Skeletal muscle tissue (tissue), 4 donors: ENCODE data around the gene SHQ1. TPM values are rescaled to one million over a fixed set of nuclear protein-coding genes. Genes with fewer than 3 reads are reported as not detected.

Source experiments
- H3K27ac ChIP-seq: one replicate; pipeline ENCODE4 v1.7.0; 2013; ENCODE audit warnings: mild to moderate bottlenecking, low read depth, low read length, inconsistent platforms
- H3K27me3 ChIP-seq, 3 donors: one replicate each; pipeline ENCODE4 v1.7.0; 2013; ENCODE audit warnings: low read length in 3 of 3; ENCODE audit not compliant: control insufficient read depth in 3 of 3, insufficient read depth in 3 of 3
- H3K36me3 ChIP-seq, 3 donors: one replicate each; pipeline ENCODE4 v1.7.0; 2013; ENCODE audit warnings: low read length in 3 of 3; ENCODE audit not compliant: control insufficient read depth in 3 of 3, insufficient read depth in 3 of 3
- H3K4me1 ChIP-seq, 3 donors: one replicate each; pipeline ENCODE4 v1.7.0; 2013; ENCODE audit warnings: low read length in 3 of 3, mild to moderate bottlenecking in 3 of 3; ENCODE audit not compliant: control insufficient read depth in 3 of 3, insufficient read depth in 3 of 3
- H3K4me3 ChIP-seq, 3 donors: one replicate each; pipeline ENCODE4 v1.7.0; 2013; ENCODE audit warnings: low read length in 3 of 3
- H3K9ac ChIP-seq, 3 donors: one replicate each; pipeline ENCODE4 v1.7.0; 2013; ENCODE audit warnings: low read length in 3 of 3, mild to moderate bottlenecking in 3 of 3, moderate library complexity in 2 of 3, low read depth in 1 of 3
- H3K9me3 ChIP-seq, 3 donors: one replicate each; pipeline ENCODE4 v1.7.0; 2013; ENCODE audit warnings: low read length in 3 of 3; ENCODE audit not compliant: control insufficient read depth in 3 of 3
- total RNA-seq: library from RNA; depleted of rRNA; stranded (reverse); fragments of >200 nt; gene quantifications from one replicate; pipeline ENCODE4 v1.2.3, GENCODE V29; 2014
- donor health status: Osteomylitis.

The SHQ1 gene
- 21.4 TPM for total RNA-seq

DNA sequence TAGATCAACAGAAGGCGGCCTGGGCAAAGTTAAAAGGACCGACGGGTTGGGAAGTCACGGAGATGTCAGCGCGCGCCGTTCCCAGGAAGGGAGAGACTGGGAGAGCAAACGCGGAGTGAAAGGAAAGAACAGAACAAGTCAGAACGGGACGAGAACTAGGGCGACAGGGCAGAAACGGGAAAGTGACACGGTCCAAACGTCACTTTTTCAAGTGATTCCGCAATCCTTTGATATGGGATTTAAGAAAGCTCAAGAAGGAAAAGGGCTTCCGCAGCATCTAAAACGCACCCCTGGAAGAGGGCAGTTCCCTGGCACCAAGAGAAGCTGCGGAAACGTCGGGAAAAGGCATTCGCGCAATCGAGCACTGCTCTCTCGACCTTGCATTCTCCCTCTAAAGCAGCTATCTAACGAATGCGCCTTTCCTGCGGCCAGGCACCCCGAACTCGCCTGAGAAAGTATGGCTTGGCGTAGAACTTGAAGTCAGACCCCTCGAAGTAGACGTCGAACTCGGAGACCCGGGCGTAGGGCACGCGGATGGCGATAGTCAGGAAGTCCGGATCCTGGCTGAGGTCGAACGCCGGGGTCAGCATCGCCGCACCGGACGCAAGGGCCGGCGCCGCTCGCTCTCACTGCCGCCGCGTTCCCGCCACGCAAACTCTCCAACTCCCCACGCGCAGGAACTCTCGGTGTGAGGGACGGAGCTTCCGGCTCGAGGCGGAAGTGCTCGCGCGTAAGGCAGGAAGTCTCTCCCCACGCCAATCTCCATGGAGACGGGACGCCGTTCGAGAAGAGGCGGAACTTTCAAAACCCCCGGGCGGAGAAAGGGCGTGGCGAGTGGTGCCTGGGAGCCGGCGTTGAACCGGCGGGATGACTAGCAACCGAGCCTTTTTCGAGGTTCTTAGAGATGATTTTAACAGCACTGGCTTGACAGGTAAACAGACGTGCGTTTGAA lies at the start of gene SHQ1:
SHQ1 (minus strand) TSS at position 695 of the 952 bp plus-strand sequence; CDS start at position 590, 105 bp downstream.
- Histone ChIP-seq H3K9me3 (no peaks in the 10 kb centered on the region), H3K27ac (peak within 1 kb of the TSS; percentile 67), H3K27me3 (no peaks in the 10 kb centered on the region), H3K4me1 (peaks cover 16 to 21% (median 21%) of the 10 kb centered on the region in 3 donors), H3K9ac (peak within 1 kb of the TSS; percentile 63 to 88 (median 77)), H3K36me3 (no peaks in the 10 kb centered on the region), H3K4me3 (peak within 1 kb of the TSS; percentile 89 to 99 (median 95))

DNA sequence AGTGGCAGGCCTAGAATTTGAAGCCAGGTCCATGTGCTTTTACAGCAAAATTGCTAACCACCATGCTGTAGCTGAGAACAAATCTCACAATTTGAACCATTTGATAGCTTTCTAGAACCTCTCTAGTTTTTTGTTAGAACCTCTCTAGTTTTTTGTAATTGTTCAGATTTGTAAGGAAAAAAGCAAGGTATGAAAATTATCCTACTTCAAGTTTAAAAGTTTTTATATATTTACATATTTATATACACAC lies 49.4 kb upstream of the SHQ1 start:
- Histone ChIP-seq H3K27me3 (no peaks in the 10 kb centered on the region), H3K27ac (no peak overlapping the region), H3K9ac (no peak overlapping the region), H3K9me3 (no peaks in the 10 kb centered on the region), H3K4me3 (no peak overlapping the region), H3K4me1 (peaks cover 0 to 2% (median 0%) of the 10 kb centered on the region in 3 donors), H3K36me3 (no peaks in the 10 kb centered on the region)

GRCh38 chr3:72896996-72897757 lies 48.9 kb upstream of the SHQ1 start:
- H3K27ac ChIP-seq: no peak overlapping the region
- no peaks in the 10 kb centered on the region for H3K36me3 ChIP-seq
- no peak overlapping the region for H3K9ac ChIP-seq
- no peaks in the 10 kb centered on the region for H3K27me3 ChIP-seq
- peaks cover 0 to 2% (median 0%) of the 10 kb centered on the region in 3 donors for H3K4me1 ChIP-seq
- H3K4me3 ChIP-seq: no peak overlapping the region
- H3K9me3 ChIP-seq: no peaks in the 10 kb centered on the region

DNA sequence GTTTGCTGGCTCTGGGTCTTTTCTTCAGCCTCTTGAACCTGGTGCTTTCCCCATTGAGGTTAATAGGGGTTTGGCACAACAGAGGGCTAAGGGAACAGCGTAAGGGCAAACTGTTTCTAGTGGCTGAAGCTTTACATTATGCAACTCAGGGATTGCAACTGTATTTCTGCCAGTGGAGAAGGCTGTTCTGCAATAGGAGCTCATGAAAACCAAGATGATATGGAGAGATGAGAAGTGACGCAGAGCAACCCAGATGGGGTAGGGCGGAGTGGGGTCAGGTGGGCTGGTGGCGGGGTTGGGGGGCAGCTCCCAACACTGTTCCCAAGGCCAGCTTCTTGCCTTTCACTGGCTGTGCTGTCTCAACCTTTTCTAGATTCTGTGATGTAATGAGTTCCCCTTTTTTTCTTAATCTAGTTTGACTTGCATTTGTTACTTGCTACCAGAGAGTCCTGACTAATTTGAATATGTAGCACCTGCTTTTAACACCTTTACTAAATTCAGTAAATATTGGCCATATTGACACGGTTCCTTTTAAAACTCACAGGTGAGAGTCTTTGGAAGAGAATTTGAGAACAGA lies 46.8 kb upstream of the SHQ1 start:
- Histone ChIP-seq H3K9me3 (no peaks in the 10 kb centered on the region), H3K36me3 (no peaks in the 10 kb centered on the region), H3K27me3 (no peaks in the 10 kb centered on the region), H3K4me1 (peaks cover 0 to 6% (median 0%) of the 10 kb centered on the region in 3 donors), H3K9ac (no peak overlapping the region), H3K4me3 (no peak overlapping the region), H3K27ac (no peak overlapping the region)

GRCh38 chr3:72892870-72893269 lies 44.6 kb upstream of the SHQ1 start:
- Histone ChIP-seq H3K9me3 (no peaks in the 10 kb centered on the region), H3K27me3 (no peaks in the 10 kb centered on the region), H3K4me1 (peaks cover 0 to 6% (median 0%) of the 10 kb centered on the region in 3 donors), H3K9ac (no peak overlapping the region), H3K4me3 (no peak overlapping the region), H3K27ac (no peak overlapping the region), H3K36me3 (no peaks in the 10 kb centered on the region)

GRCh38 chr3:72892081-72892775 lies 44.0 kb upstream of the SHQ1 start:
- Histone ChIP-seq H3K36me3 (no peaks in the 10 kb centered on the region), H3K9me3 (no peaks in the 10 kb centered on the region), H3K4me3 (no peak overlapping the region), H3K9ac (no peak overlapping the region), H3K27ac (peak overlapping the region; percentile 62), H3K27me3 (no peaks in the 10 kb centered on the region), H3K4me1 (peaks cover 5 to 12% (median 5%) of the 10 kb centered on the region in 3 donors)

GRCh38 chr3:72891053-72891855 lies 43.0 kb upstream of the SHQ1 start:
- Histone ChIP-seq H3K36me3 (no peaks in the 10 kb centered on the region), H3K9ac (no peak overlapping the region), H3K4me3 (no peak overlapping the region), H3K4me1 (peaks cover 11 to 14% (median 13%) of the 10 kb centered on the region in 3 donors), H3K9me3 (no peaks in the 10 kb centered on the region), H3K27me3 (no peaks in the 10 kb centered on the region), H3K27ac (peak overlapping the region; percentile 62)

GRCh38 chr3:72890166-72890925 lies 42.1 kb upstream of the SHQ1 start:
- Histone ChIP-seq H3K9ac (no peak overlapping the region), H3K36me3 (no peaks in the 10 kb centered on the region), H3K27ac (peak overlapping the region; percentile 62), H3K4me1 (peaks cover 11 to 14% (median 13%) of the 10 kb centered on the region in 3 donors), H3K27me3 (no peaks in the 10 kb centered on the region), H3K9me3 (no peaks in the 10 kb centered on the region), H3K4me3 (no peak overlapping the region)
